ENCODE results near the gene SAMD7. TPM values are rescaled to one million over a fixed set of nuclear protein-coding genes. Genes with fewer than 3 reads are reported as not detected.
A peak's percentile ranks its signal among the peaks of the same experiment; 100 is the strongest.

Gene SAMD7, protein sequence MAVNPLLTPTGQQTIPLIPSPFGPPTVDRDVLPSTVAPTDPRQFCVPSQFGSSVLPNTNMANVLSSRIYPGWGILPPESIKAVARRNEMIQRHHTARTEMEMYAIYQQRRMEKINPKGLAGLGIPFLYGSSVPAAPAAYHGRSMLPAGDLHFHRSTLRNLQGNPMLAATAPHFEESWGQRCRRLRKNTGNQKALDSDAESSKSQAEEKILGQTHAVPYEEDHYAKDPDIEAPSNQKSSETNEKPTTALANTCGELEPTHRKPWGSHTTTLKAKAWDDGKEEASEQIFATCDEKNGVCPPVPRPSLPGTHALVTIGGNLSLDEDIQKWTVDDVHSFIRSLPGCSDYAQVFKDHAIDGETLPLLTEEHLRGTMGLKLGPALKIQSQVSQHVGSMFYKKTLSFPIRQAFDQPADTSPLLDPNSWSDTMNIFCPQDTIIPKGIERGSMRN
- not detected for total RNA-seq

DNA sequence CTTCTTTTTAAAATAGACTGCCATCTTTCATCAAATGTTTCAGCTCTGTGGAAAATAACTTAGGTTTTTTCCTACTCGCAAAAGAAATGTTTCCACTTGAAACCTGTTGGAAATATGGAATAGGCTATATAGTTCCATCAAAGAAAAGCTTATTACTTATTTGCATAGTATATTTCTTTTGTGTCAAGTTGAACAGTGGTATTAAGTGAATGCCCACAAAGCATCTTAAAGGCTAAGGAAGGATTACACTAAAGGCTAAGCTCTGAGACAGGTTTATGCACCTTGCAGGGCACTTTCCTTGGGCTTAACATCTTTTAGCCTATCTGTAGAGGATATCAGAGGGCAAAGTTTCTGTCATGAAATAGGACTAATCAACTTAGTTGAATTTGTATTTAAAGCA, at the start of gene SAMD7:
Gene SAMD7, plus strand, starts transcription at position 301 of the 400 bp plus-strand sequence. CDS start 7,927 bp downstream, outside the sequence.
- no peaks in the 10 kb centered on the region for H3K4me1 ChIP-seq
- TF ChIP-seq, protein P1, sequence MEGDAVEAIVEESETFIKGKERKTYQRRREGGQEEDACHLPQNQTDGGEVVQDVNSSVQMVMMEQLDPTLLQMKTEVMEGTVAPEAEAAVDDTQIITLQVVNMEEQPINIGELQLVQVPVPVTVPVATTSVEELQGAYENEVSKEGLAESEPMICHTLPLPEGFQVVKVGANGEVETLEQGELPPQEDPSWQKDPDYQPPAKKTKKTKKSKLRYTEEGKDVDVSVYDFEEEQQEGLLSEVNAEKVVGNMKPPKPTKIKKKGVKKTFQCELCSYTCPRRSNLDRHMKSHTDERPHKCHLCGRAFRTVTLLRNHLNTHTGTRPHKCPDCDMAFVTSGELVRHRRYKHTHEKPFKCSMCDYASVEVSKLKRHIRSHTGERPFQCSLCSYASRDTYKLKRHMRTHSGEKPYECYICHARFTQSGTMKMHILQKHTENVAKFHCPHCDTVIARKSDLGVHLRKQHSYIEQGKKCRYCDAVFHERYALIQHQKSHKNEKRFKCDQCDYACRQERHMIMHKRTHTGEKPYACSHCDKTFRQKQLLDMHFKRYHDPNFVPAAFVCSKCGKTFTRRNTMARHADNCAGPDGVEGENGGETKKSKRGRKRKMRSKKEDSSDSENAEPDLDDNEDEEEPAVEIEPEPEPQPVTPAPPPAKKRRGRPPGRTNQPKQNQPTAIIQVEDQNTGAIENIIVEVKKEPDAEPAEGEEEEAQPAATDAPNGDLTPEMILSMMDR (IDR thresholded peaks at IDR 0.05), result no peak
- H3K27me3 ChIP-seq, result no peaks in the 10 kb centered on the region
- H3K9me3 ChIP-seq, result no peaks in the 10 kb centered on the region
- no peaks in the 10 kb centered on the region for H3K36me3 ChIP-seq
- H3K4me3 ChIP-seq, result no peak within 1 kb of the TSS
- no peak for DNase-seq (ENCODE audit: low spot score)
- no peak within 1 kb of the TSS for H3K27ac ChIP-seq

GRCh38 chr3:169861871-169862270, 49.5 kb upstream of the SAMD7 start:
- H3K9me3 ChIP-seq, result no peaks in the 10 kb centered on the region
- H3K27me3 ChIP-seq, result no peaks in the 10 kb centered on the region
- TF ChIP-seq, protein P1 (IDR thresholded peaks at IDR 0.05), result no peak
- no peak overlapping the region for H3K4me3 ChIP-seq
- no peaks in the 10 kb centered on the region for H3K4me1 ChIP-seq
- H3K36me3 ChIP-seq, result no peaks in the 10 kb centered on the region
- no peak overlapping the region for H3K27ac ChIP-seq
- no peak for DNase-seq (ENCODE audit: low spot score)

GRCh38 chr3:169863458-169863899, 47.9 kb upstream of the SAMD7 start:
- peak; percentile 77 for DNase-seq (ENCODE audit: low spot score)

GRCh38 chr3:169864270-169864669, 47.1 kb upstream of the SAMD7 start:
- no peaks in the 10 kb centered on the region for H3K36me3 ChIP-seq
- DNase-seq (ENCODE audit: low spot score), result no peak
- TF ChIP-seq, protein P1 (IDR thresholded peaks at IDR 0.05), result no peak
- no peak overlapping the region for H3K27ac ChIP-seq
- no peaks in the 10 kb centered on the region for H3K27me3 ChIP-seq
- no peak overlapping the region for H3K4me3 ChIP-seq
- H3K4me1 ChIP-seq, result no peaks in the 10 kb centered on the region
- no peaks in the 10 kb centered on the region for H3K9me3 ChIP-seq

More at GRCh38 chr3:169863458-169863899, 47.9 kb upstream of the SAMD7 start:
- Histone ChIP-seq H3K27me3 (no peaks in the 10 kb centered on the region), H3K27ac (no peak overlapping the region), H3K36me3 (no peaks in the 10 kb centered on the region), H3K4me3 (no peak overlapping the region), H3K4me1 (no peaks in the 10 kb centered on the region), H3K9me3 (no peaks in the 10 kb centered on the region)
- TF ChIP-seq, protein P1 (IDR thresholded peaks at IDR 0.05), result peak; percentile 74 to 93

DNA sequence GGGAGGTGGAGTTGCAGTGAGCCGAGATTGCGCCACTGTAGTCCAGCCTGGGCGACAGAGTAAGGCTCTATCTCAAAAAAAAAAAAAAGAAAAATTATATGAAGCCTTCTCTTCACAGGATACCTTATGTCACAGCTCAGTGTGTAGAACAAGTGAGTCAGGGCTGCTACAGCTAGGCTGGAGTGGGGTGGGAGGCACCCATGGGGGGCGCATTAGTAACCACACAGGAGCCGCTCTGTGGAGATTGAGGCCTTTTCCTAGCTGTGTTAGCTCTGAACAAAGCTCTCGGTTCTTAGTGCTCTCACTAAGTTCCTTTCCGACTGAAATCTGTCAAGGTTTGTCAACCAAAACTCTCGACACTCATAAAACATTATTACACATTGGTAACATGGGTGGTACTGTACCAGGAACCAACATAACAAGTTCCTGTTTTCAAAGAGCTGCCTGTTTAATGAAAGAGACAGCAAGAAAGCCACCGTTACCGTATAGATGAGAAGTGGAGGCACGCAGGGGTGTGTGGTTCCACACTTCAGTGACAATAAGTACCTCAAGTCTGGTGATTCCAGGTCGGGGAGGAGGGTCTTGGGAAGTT, 46.1 kb upstream of the SAMD7 start:
- no peaks in the 10 kb centered on the region for H3K4me1 ChIP-seq
- TF ChIP-seq, protein P1 (IDR thresholded peaks at IDR 0.05), result no peak

More for the DNA sequence above, 46.1 kb upstream of the SAMD7 start:
- no peaks in the 10 kb centered on the region for H3K27me3 ChIP-seq
- no peaks in the 10 kb centered on the region for H3K36me3 ChIP-seq
- H3K9me3 ChIP-seq, result no peaks in the 10 kb centered on the region
- no peak overlapping the region for H3K27ac ChIP-seq
- no peak overlapping the region for H3K4me3 ChIP-seq
- DNase-seq (ENCODE audit: low spot score), result no peak
